ENCODE results near the gene ABTB1.
A peak's percentile ranks its signal among the peaks of the same experiment; 100 is the strongest.
"Not testable (repeated sequence)": the region's sequence is repeated elsewhere in the genome, so short reads cannot be mapped to it uniquely, and the experiment has no call there.

Gene ABTB1

DNA sequence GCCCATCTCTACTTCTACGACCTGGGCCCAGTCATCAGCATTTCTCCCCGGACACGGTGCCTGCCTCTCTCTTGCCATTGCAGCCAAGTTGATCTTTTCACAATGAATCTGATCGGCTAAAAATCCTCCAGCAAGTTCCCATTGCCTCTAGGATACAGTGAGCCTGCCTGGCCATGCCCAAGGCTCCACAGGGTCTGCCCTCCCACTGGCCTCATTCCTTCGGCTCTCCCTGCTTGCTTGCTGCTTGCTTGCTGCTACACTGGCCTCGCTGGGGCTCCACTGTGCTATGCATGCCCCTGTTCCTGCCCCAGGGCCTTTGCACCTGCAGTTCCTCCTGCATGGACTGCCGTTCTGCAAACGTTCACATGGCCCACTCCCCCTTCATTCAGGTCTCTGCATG, 2.0 kb downstream of the ABTB1 start:
- Mint-ChIP-seq H3K27ac (peak overlapping the region; percentile 20), H3K4me1 (peaks cover 51% of the 10 kb centered on the region), H3K4me3 (peak overlapping the region; percentile 85), H3K36me3 (peaks cover 21% of the 10 kb centered on the region), H3K9me3 (no peaks in the 10 kb centered on the region)
- ATAC-seq, result no peak
- DNase-seq (ENCODE audit: low spot score in 2 of 2), result no peak

- peaks cover 49% of the 10 kb centered on the region for H3K4me1 Mint-ChIP-seq
- ATAC-seq, result no peak
- H3K9me3 Mint-ChIP-seq, result no peaks in the 10 kb centered on the region
- H3K27ac Mint-ChIP-seq, result peak overlapping the region; percentile 68
- peaks cover 21% of the 10 kb centered on the region for H3K36me3 Mint-ChIP-seq
- H3K4me3 Mint-ChIP-seq, result no peak overlapping the region
- DNase-seq (ENCODE audit: low spot score in 2 of 2), result no peak
These were observed 3.1 kb downstream of the ABTB1 start for GRCh38 chr3:127675651-127676391.

DNA sequence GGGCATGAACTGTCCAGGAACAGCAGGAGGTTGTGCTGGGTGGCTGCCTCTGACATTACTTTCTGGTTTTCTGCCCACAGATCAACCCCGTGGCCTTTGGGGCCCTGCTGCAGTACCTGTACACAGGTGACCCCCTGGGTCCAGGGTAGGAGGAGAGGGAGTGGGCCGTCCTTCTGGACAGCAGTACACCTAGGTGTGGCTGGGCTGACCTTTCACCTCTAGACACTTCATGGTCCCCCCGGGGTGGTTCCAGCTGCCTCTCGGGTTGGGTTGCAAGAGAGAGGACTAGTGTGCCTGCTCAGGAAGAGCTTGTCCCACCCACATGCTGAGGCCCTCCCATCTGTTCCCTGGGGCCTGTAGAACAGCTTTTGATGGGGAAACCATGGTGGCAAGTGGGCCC, 3.7 kb downstream of the ABTB1 start:
- ATAC-seq, result no peak
- no peak for DNase-seq (ENCODE audit: low spot score in 2 of 2)
- Mint-ChIP-seq H3K27ac (peak overlapping the region; percentile 68), H3K9me3 (no peaks in the 10 kb centered on the region), H3K36me3 (peaks cover 21% of the 10 kb centered on the region), H3K4me3 (no peak overlapping the region), H3K4me1 (peaks cover 45% of the 10 kb centered on the region)

GRCh38 chr3:127676921-127677351, 4.2 kb downstream of the ABTB1 start:
- ATAC-seq (no peak), DNase-seq (ENCODE audit: low spot score in 2 of 2) (no peak)
- no peak overlapping the region for H3K4me3 Mint-ChIP-seq
- H3K4me1 Mint-ChIP-seq, result peaks cover 41% of the 10 kb centered on the region
- no peaks in the 10 kb centered on the region for H3K9me3 Mint-ChIP-seq
- H3K36me3 Mint-ChIP-seq, result peaks cover 16% of the 10 kb centered on the region
- no peak overlapping the region for H3K27ac Mint-ChIP-seq

- no peaks in the 10 kb centered on the region for H3K9me3 Mint-ChIP-seq
- ATAC-seq, result no peak
- no peak overlapping the region for H3K4me3 Mint-ChIP-seq
- H3K27ac Mint-ChIP-seq, result peak overlapping the region; percentile 30
- H3K4me1 Mint-ChIP-seq, result peaks cover 39% of the 10 kb centered on the region
- DNase-seq (ENCODE audit: low spot score in 2 of 2), result no peak
- H3K36me3 Mint-ChIP-seq, result peaks cover 12% of the 10 kb centered on the region
These were observed 5.0 kb downstream of the ABTB1 start for GRCh38 chr3:127677541-127678314.

- H3K36me3 Mint-ChIP-seq, result peaks cover 12% of the 10 kb centered on the region
- no peak overlapping the region for H3K4me3 Mint-ChIP-seq
- H3K4me1 Mint-ChIP-seq, result peaks cover 39% of the 10 kb centered on the region
- no peak overlapping the region for H3K27ac Mint-ChIP-seq
- ATAC-seq (no peak), DNase-seq (ENCODE audit: low spot score in 2 of 2) (no peak)
- H3K9me3 Mint-ChIP-seq, result no peaks in the 10 kb centered on the region
These were observed 5.5 kb downstream of the ABTB1 start for GRCh38 chr3:127678315-127678599.

DNA sequence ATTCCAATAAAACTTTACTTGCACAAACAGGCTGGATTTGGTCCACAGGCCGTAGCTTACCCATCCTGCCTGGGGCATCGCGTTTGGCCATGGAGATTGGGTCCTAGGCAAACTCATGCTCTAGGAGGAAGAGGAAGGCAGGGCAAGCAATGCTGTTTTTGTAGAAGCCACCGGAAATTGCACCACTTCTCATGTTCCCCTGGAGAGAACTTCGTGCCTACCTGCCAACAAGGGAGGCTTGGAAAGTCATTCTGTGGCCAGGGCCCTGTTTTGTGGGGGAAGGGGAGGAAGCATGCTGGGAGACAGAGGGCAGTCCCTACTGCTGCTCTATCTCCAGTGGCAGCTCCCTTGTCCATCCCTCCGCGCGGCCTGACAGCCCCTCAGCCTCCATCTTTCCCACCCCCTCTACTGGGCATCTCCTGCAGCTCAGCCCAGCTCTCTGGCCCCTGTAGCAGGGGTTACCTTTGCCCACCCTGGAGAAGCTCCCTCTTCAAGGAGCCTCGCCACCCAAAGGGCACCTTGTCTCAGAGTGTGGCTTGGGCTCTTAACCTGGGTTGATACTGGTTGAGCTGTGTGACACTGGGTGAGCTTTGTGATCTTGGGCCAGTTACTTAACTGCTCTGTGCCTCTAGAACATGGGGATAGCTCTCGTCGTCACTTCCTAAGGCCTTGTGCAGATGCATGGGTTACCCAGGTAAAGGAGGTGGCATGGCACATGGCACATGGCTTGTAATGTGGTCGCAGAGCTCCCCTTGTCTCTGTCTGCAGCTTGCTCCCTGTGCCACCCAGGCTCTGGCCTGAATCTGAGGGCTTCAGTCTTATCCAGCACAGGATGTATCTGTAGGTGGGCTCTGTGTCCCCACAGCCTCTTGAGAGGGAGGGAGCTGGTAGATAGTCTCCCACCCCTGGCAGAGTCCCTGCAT, 6.1 kb downstream of the ABTB1 start:
- no peaks in the 10 kb centered on the region for H3K9me3 Mint-ChIP-seq
- no peak for DNase-seq (ENCODE audit: low spot score in 2 of 2)
- H3K36me3 Mint-ChIP-seq, result peaks cover 12% of the 10 kb centered on the region
- no peak overlapping the region for H3K27ac Mint-ChIP-seq
- no peak overlapping the region for H3K4me3 Mint-ChIP-seq
- ATAC-seq, result no peak
- peaks cover 33% of the 10 kb centered on the region for H3K4me1 Mint-ChIP-seq

GRCh38 chr3:127679534-127680145, 6.9 kb downstream of the ABTB1 start:
- Mint-ChIP-seq H3K4me1 (peaks cover 25% of the 10 kb centered on the region), H3K27ac (no peak overlapping the region), H3K9me3 (no peaks in the 10 kb centered on the region), H3K4me3 (no peak overlapping the region), H3K36me3 (peaks cover 12% of the 10 kb centered on the region)
- peak; percentile 2 for ATAC-seq
- DNase-seq (ENCODE audit: low spot score in 2 of 2), result no peak

- Mint-ChIP-seq H3K4me3 (no peak overlapping the region), H3K36me3 (peaks cover 9% of the 10 kb centered on the region), H3K9me3 (no peaks in the 10 kb centered on the region), H3K27ac (no peak overlapping the region), H3K4me1 (peaks cover 20% of the 10 kb centered on the region)
- no peak for ATAC-seq
- no peak for DNase-seq (ENCODE audit: low spot score in 2 of 2)
These were observed 7.5 kb downstream of the ABTB1 start for GRCh38 chr3:127680146-127680661.

DNA sequence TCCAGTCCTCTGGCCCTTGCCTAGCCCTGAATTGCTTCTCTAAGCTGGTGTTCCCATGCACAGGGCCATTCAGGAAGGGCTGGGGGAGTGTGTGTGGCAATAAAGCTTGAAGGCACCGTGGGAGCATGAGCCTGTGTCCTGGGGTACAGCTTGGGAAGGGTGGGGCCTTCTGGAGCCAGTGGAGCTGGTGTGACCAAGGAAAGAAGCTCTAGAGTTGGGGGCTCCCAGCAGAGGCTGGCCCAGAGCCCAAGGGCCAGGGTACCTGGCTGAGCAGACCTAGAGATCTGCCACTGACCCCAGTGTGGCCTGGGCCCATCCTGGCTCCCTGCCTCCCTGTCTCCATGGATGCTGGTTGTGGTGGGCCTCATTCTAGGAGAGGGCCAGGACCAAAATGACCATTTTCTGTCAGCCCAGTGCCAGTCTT, 8.1 kb downstream of the ABTB1 start:
- Mint-ChIP-seq H3K36me3 (peaks cover 7% of the 10 kb centered on the region), H3K4me3 (no peak overlapping the region), H3K4me1 (peaks cover 15% of the 10 kb centered on the region), H3K9me3 (no peaks in the 10 kb centered on the region), H3K27ac (peak overlapping the region; percentile 20)
- ATAC-seq (no peak), DNase-seq (ENCODE audit: low spot score in 2 of 2) (no peak)

DNA sequence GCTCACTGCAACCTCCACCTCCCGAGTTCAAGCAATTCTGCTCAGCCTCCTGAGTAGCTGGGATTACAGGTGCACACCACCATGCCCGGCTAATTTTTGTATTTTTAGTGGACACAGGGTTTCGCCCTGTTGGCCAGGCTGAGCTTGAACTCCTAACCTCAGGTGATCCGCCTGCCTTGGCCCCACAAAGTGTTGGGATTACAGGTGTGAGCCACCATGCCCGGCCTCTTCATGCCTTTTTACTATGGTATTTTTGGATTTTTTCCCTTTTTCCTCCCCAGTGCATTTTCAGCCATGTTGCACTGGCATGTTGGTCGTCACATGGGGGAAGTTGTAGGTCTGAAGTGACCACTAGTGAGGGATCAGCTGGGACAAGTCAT, 9.4 kb downstream of the ABTB1 start:
- not testable (repeated sequence) for ATAC-seq; DNase-seq (ENCODE audit: low spot score in 2 of 2); H3K27ac Mint-ChIP-seq; H3K36me3 Mint-ChIP-seq; H3K4me1 Mint-ChIP-seq; H3K9me3 Mint-ChIP-seq; H3K4me3 Mint-ChIP-seq

DNA sequence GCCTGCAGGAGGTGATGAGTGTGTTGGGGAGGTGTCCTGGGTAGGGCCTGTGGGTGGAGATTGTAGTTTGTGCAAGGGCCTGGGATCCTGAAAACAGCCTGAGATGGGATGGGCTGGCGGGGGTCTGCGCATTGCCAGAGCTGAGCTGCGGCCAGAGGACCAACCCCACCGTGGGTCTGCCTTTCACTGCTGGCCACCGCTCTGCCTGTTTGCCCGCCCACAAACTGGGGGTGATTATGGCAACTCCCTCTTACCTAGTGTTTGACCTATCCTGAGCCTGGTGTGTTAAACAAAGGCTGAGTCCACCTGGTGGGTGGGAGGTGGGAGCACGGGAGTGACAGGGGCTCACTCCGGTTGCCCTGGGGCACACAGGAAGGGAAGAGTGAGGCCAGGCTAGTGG, 9.8 kb downstream of the ABTB1 start:
- Mint-ChIP-seq H3K4me1 (peaks cover 4% of the 10 kb centered on the region), H3K27ac (no peak overlapping the region), H3K9me3 (no peaks in the 10 kb centered on the region), H3K36me3 (no peaks in the 10 kb centered on the region), H3K4me3 (no peak overlapping the region)
- ATAC-seq, result no peak
- no peak for DNase-seq (ENCODE audit: low spot score in 2 of 2)

DNA sequence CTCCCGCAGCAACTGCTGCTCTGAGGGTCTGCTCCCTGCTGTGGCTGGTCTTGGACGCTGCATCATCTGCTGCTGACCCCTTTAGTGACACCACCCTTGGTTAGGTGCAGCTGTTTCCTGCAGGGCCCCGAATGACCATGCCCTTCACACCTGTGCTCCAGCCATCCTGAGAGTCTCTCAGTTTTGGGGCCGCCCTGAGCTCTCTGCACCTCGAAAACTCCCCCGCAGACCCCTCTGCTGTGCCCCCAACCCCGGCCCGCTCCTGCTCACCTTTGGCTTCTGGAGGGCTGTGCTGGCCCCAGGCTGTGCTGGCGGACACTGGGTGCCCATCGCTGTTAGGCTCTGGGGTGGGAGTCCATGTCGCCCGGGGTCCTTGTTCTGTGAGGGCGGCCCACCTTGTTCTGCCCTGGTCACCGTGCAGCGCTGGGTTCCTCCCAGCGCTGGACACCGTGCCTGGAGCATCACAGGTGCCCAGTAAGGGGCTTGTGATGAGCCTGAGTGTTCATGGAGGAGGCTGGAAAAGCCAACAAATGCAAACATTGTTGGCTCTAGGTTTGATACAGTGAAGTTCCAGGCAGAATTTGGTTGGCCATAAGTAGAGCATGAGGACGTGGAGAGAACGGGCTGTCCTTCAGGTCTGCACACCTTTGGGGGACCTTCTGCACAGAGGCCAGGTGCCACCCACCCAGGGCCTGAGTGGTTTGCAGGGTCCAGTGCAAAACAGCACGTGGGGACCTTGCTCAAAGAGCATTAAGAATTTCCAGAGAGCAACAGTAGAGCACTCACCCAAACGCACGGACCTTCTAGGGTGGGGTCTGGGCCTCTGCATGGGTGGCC, 12.3 kb downstream of the ABTB1 start:
- H3K27ac Mint-ChIP-seq, result no peak overlapping the region
- DNase-seq (ENCODE audit: low spot score in 2 of 2) (no peak), ATAC-seq (peak; percentile 56)
- H3K4me1 Mint-ChIP-seq, result no peaks in the 10 kb centered on the region
- no peak overlapping the region for H3K4me3 Mint-ChIP-seq
- no peaks in the 10 kb centered on the region for H3K9me3 Mint-ChIP-seq
- no peaks in the 10 kb centered on the region for H3K36me3 Mint-ChIP-seq

All from stimulated activated effector memory CD8-positive, alpha-beta T cell treated with anti-CD3 and anti-CD28 coated beads, Interleukin-12 subunit alpha, Interleukin-12 subunit beta, amount 100 ng/mL, for 72 hours (primary cell).